Kidney (tissue), 14 donors: ENCODE data around the gene KIF5A. TPM values are rescaled to one million over a fixed set of nuclear protein-coding genes. Genes with fewer than 3 reads are reported as not detected.

Experiments used
- DNase-seq, 5 donors: peaks; one replicate each; pipeline ENCODE4 v3.0.0-alpha.2; 2013 to 2020
- FAIRE-seq: peaks from 2 replicates; lab custom pipeline; 2012; peaks lifted over from hg19 to GRCh38; lab: Jason Lieb, UNC
- H3K27ac ChIP-seq, 2 donors: one replicate each; pipeline ENCODE4 v1.7.0; 2013; ENCODE audit warnings: low read depth in 2 of 2, low read length in 2 of 2, inconsistent platforms in 1 of 2
- H3K27me3 ChIP-seq: one replicate; pipeline ENCODE4 v1.7.1; 2013; ENCODE audit warnings: low read length, inconsistent platforms; ENCODE audit not compliant: control insufficient read depth, insufficient read depth
- H3K36me3 ChIP-seq, 3 donors: one replicate each; pipeline versions ENCODE4 v1.7.0 to v1.7.1; 2013; ENCODE audit warnings: low read length in 3 of 3, control low read depth in 1 of 3, inconsistent platforms in 1 of 3; ENCODE audit not compliant: insufficient read depth in 3 of 3, control insufficient read depth in 2 of 3
- H3K4me1 ChIP-seq, 3 donors: one replicate each; pipeline versions ENCODE4 v1.7.0 to v1.7.1; 2013; ENCODE audit warnings: low read length in 3 of 3, inconsistent platforms in 1 of 3, low read depth in 1 of 3; ENCODE audit not compliant: control insufficient read depth in 2 of 3, insufficient read depth in 2 of 3
- H3K4me3 ChIP-seq, 3 donors: one replicate each; pipeline versions ENCODE4 v1.7.0 to v1.8.1; 2013; ENCODE audit warnings: low read length in 3 of 3, control low read depth in 1 of 3, inconsistent platforms in 1 of 3
- H3K9ac ChIP-seq, 3 donors: one replicate each; pipeline versions ENCODE4 v1.7.0 to v1.7.1; 2013; ENCODE audit warnings: low read length in 3 of 3, control low read depth in 1 of 3, inconsistent platforms in 1 of 3
- H3K9me3 ChIP-seq, 3 donors: one replicate each; pipeline versions ENCODE4 v1.7.0 to v1.7.1; 2013; ENCODE audit warnings: low read length in 3 of 3, control low read depth in 1 of 3, inconsistent platforms in 1 of 3; ENCODE audit not compliant: control insufficient read depth in 2 of 3, insufficient read depth in 1 of 3
- CTCF ChIP-seq: IDR thresholded peaks from 3 replicates; pipeline ENCODE4 v1.5.1; 2012; ENCODE audit warnings: mild to moderate bottlenecking, moderate library complexity, borderline replicate concordance; ENCODE audit not compliant: insufficient read depth; ENCODE audit errors: extremely low read depth
- intact Hi-C: fragments of 100-400 bp; cut with DNase I; formaldehyde crosslinking; loops from one replicate; pipeline ENCODE4 v1.11.1; 2022
- polyA plus RNA-seq: library from polyadenylated mRNA; stranded (reverse); fragments of 350-450 nt; fragmentation: Illumina TruSeq; extraction: RNeasy Lipid Tissue Mini Kit (QIAGEN cat#74804); gene quantifications from one replicate; pipeline ENCODE4 v1.2.3, GENCODE V29; 2014; ENCODE audit warnings: low read depth, low replicate concordance; ENCODE audit not compliant: insufficient read depth
- total RNA-seq: library from RNA; stranded (reverse); fragmentation: NEBNext Ultra II Directional; extraction: Animal tissue kit (Norgen Biotek cat#: 25700); gene quantifications from one replicate; pipeline ENCODE4 v1.2.1, GENCODE V29; 2021
- donor health status: control.
- donor health status: control.
- donor health status: control.
- donor health status: control.
- donor health status: control.
- donor health status: DM: yes; HTN: yes; CAD: no.
- donor health status: Normal renal cell carcinoma (clear cell type).

Gene KIF5A
- total and polyA plus RNA-seq, 2 donors from 2014 or later: 0.69 to 1.3 TPM

GRCh38 chr12:57590479-57590863 is 40.6 kb downstream of the KIF5A start:
- no peak for TF ChIP-seq CTCF
- no peak for FAIRE-seq
- Histone ChIP-seq H3K4me3 (peak overlapping the region; percentile 69 to 85 (median 78)), H3K36me3 (no peaks in the 10 kb centered on the region), H3K27me3 (no peaks in the 10 kb centered on the region), H3K4me1 (peaks cover 0 to 7% (median 0%) of the 10 kb centered on the region in 3 donors), H3K27ac (peak overlapping the region; percentile 67 to 84), H3K9me3 (no peaks in the 10 kb centered on the region), H3K9ac (peak overlapping the region in 2 of 3 donors; percentile 29 to 62)
- intact Hi-C loops: no loop called here
- no peak for DNase-seq

GRCh38 chr12:57590864-57591781 is 41.3 kb downstream of the KIF5A start, which contains the start of gene PIP4K2C:
Gene PIP4K2C (plus strand): TSS chr12:57591192. CDS start chr12:57591290, 98 bp downstream.
- DNase-seq (peak; percentile 87 to 94 (median 91)), FAIRE-seq (no peak)
- TF ChIP-seq CTCF: no peak
- Histone ChIP-seq H3K4me1 (peaks cover 0 to 7% (median 0%) of the 10 kb centered on the region in 3 donors), H3K4me3 (peak within 1 kb of the TSS; percentile 69 to 89 (median 85)), H3K9me3 (no peaks in the 10 kb centered on the region), H3K9ac (peak within 1 kb of the TSS; percentile 55 to 92 (median 72)), H3K27me3 (no peaks in the 10 kb centered on the region), H3K27ac (peak within 1 kb of the TSS; percentile 84 to 88), H3K36me3 (peaks cover 0 to 5% (median 5%) of the 10 kb centered on the region in 3 donors)
- intact Hi-C loops: no loop called here

GRCh38 chr12:57591782-57592325 is 42.0 kb downstream of the KIF5A start:
- DNase-seq (no peak), FAIRE-seq (no peak)
- peak overlapping the region; percentile 55 to 92 (median 72) for H3K9ac ChIP-seq
- no peaks in the 10 kb centered on the region for H3K27me3 ChIP-seq
- H3K4me1 ChIP-seq: peaks cover 0 to 7% (median 0%) of the 10 kb centered on the region in 3 donors
- no peaks in the 10 kb centered on the region for H3K9me3 ChIP-seq
- peak overlapping the region in 1 of 2 donors; percentile 88 for H3K27ac ChIP-seq
- H3K4me3 ChIP-seq: peak overlapping the region; percentile 69 to 89 (median 85)
- intact Hi-C loops: no loop called here
- no peak for TF ChIP-seq CTCF
- peaks cover 0 to 10% (median 5%) of the 10 kb centered on the region in 3 donors for H3K36me3 ChIP-seq
